HG03064 (cell line): Measurements from ENCODE around the gene ATP9A.

Source experiments
- ATAC-seq: cut with Tn5 transposase; IDR thresholded peaks from one replicate; pipeline ENCODE4 v1.9.1; 2021; ENCODE audit warnings: low read depth; ENCODE audit not compliant: unreplicated experiment

ATP9A gene

GRCh38 chr20:51562332-51563173 lies 205.6 kb downstream of the ATP9A start:
- no peak for ATAC-seq

GRCh38 chr20:51562027-51562331 lies 206.2 kb downstream of the ATP9A start:
- ATAC-seq, result no peak

DNA sequence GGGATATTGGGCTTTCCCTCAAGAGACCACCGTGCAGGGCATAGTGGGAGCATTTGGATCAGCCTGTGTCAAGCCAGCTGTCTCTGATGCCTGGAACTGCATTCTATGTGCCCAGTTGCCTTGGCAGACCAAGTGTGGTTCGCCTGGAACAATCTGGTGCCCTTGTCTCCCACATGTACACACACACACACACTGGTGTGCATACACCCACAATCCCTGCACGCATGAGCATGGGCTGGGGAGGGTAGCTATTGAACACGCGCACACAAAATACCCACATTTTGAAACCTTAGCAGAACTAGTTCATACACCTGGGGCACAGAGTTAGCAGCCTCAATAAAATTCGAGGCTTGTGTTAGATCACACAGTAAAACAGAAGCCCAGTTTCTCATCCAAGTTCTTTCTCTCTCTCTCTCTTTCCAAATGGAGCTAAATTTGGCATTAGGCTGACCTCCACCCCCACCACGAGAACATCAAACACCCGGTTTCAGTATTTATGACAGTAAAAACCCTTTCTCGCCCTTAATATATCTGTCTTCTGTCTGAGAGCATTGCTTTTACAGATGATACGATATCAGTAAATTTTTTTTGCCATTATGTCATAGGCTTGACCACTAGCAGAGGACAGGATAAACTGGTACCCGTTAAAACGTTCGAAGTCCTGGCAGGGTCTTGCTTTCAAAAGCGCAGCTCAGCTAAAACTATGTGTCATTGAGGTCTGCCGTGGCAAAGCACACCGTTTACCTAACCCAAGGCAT lies 207.5 kb downstream of the ATP9A start:
- ATAC-seq, result no peak

- ATAC-seq, result no peak
Observed at GRCh38 chr20:51560042-51560441, 208.1 kb downstream of the ATP9A start.

DNA sequence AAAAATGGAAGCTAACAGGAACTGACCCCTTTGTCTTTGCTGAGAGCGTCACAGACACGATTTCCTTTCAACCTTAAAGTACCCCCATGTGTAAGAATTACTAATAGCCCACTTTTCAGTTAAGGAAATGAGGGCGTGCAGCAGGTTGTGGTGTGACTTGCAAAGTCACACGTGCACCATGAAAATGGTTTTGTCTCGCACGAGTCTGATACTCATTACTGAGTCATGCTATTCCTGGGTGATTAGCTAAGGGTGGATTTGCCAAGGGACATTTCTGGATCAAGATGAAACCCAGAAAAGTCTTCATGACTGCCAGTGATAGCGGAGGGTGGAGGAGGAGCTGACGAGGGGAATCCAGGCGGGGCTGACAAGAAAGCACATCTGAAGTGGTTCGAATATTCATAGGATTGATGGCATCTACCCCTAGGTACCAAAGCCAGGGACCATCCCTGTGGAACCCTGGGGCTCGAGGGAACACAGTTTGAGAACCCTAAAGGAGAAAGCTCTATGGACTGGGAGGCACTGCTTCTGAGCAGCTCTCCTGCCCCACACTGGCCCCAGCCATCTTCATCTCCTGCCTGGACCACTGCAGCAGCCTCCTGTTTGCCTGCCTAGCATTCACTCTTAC lies 213.5 kb downstream of the ATP9A start:
- ATAC-seq, result no peak

GRCh38 chr20:51553897-51554486 lies 214.2 kb downstream of the ATP9A start:
- ATAC-seq, result no peak

- ATAC-seq, result no peak
Observed at GRCh38 chr20:51551186-51551585, 217.0 kb downstream of the ATP9A start.

- ATAC-seq, result no peak
Observed at GRCh38 chr20:51549474-51549873, 218.7 kb downstream of the ATP9A start.

GRCh38 chr20:51547951-51548350 lies 220.2 kb downstream of the ATP9A start:
- ATAC-seq, result no peak
